WTC11 (cell line): ENCODE data around the gene CAMTA1.

Experiments
- CREB1 ChIP-seq: sonication (generic); formaldehyde crosslinking; IDR thresholded peaks from 2 replicates; pipeline ENCODE4 v1.8.0; 2023; ENCODE audit warnings: mild to moderate bottlenecking, missing genetic modification reagents
- CTCF ChIP-seq: fragments of 200-600 bp; IDR thresholded peaks from 2 replicates; pipeline ENCODE4 v1.8.0; 2022; ENCODE audit warnings: antibody characterized with exemption
- E2F5 ChIP-seq: sonication (generic); formaldehyde crosslinking; IDR thresholded peaks from 2 replicates; pipeline ENCODE4 v1.8.1; 2022; ENCODE audit warnings: mild to moderate bottlenecking, moderate library complexity, missing genetic modification reagents
- ESRRA ChIP-seq: sonication (generic); formaldehyde crosslinking; IDR thresholded peaks from 2 replicates; pipeline ENCODE4 v1.8.1; 2022; ENCODE audit warnings: mild to moderate bottlenecking, missing genetic modification reagents, borderline replicate concordance
- IRF2 ChIP-seq: sonication (generic); formaldehyde crosslinking; IDR thresholded peaks from 2 replicates; pipeline ENCODE4 v1.8.0; 2022; ENCODE audit warnings: low read depth, missing genetic modification reagents, borderline replicate concordance
- NR2C2 ChIP-seq: sonication (generic); formaldehyde crosslinking; IDR thresholded peaks from 2 replicates; pipeline ENCODE4 v1.8.0; 2022; ENCODE audit warnings: mild to moderate bottlenecking, missing genetic modification reagents
- USF2 ChIP-seq: sonication (generic); formaldehyde crosslinking; IDR thresholded peaks from 2 replicates; pipeline ENCODE4 v1.8.1; 2023; ENCODE audit warnings: mild to moderate bottlenecking, missing genetic modification reagents, moderate library complexity
- ZNF263 ChIP-seq: sonication (generic); formaldehyde crosslinking; IDR thresholded peaks from 2 replicates; pipeline ENCODE4 v1.8.1; 2022; ENCODE audit warnings: low read depth, mild to moderate bottlenecking, moderate library complexity, missing genetic modification reagents

DNA sequence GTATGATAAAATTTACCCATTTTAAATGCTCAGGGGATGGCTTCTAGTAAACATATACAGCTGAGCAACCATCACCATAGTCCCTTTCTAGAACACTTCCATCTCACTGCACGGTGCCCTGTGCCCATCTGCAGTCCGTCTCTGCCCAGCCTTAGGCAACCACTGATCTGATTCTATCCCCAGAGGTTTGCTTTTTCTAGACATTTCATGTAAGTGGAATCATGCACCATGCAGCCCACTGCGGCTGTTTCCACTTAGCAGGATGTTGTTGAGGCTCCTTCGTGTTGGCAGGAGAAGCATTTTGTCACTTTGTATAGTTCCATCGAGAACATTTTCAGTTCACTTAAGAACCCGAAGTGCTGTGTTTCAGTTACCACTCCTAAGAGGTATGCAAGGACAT, 958.1 kb downstream of the CAMTA1 start:
- TF ChIP-seq USF2 (CRISPR knock-in tag), result no peak
- TF ChIP-seq ZNF263 (CRISPR knock-in tag), result no peak
- no peak for TF ChIP-seq NR2C2
- TF ChIP-seq CTCF, result no peak
- no peak for TF ChIP-seq CREB1 (CRISPR knock-in tag)
- TF ChIP-seq E2F5 (CRISPR knock-in tag), result no peak
- no peak for TF ChIP-seq ESRRA (CRISPR knock-in tag)
- TF ChIP-seq IRF2 (CRISPR knock-in tag), result no peak
